ENCODE results near the gene REXO4. TPM values are rescaled to one million over a fixed set of nuclear protein-coding genes. Genes with fewer than 3 reads are reported as not detected.
A peak's percentile ranks its signal among the peaks of the same experiment; 100 is the strongest.

The REXO4 gene
- total and polyA plus RNA-seq, 5 donors from 2014 or later = 9.8 to 19.4 (median 16.3) TPM

GRCh38 chr9:133375116-133375723 is 42.6 kb downstream of the REXO4 start:
- H3K27me3 Mint-ChIP-seq = no peaks in the 10 kb centered on the region
- Histone ChIP-seq H3K27ac (ENCODE audit: insufficient read depth, low read length, poor library complexity, severe bottlenecking) (peak overlapping the region; percentile 95), H3K4me1 (ENCODE audit: control insufficient read depth, insufficient read depth, low read length, poor library complexity, severe bottlenecking) (peaks cover 61% of the 10 kb centered on the region), H3K9me3 (ENCODE audit: control insufficient read depth in 2 of 2, low read length in 2 of 2) (no peaks in the 10 kb centered on the region), H3K36me3 (ENCODE audit: control insufficient read depth, insufficient read depth, low read length) (peaks cover 4% of the 10 kb centered on the region), H3K4me3 (ENCODE audit: low read depth, low read length) (peak overlapping the region; percentile 91), H3K27me3 (ENCODE audit: control insufficient read depth, insufficient read depth, low read length) (no peaks in the 10 kb centered on the region)
- peaks cover 0 to 2% (median 0%) of the 10 kb centered on the region in 7 donors for H3K9me3 Mint-ChIP-seq
- H3K36me3 Mint-ChIP-seq = peaks cover 8% of the 10 kb centered on the region
- H3K4me1 Mint-ChIP-seq = peaks cover 14 to 56% (median 35%) of the 10 kb centered on the region in 4 donors
- ATAC-seq (ENCODE audit: low read depth in 2 of 2) (no peak), DNase-seq (no peak)
- peak overlapping the region; percentile 93 to 100 (median 97) for H3K4me3 Mint-ChIP-seq
- H3K27ac Mint-ChIP-seq = peak overlapping the region; percentile 93 to 96 (median 95)

DNA sequence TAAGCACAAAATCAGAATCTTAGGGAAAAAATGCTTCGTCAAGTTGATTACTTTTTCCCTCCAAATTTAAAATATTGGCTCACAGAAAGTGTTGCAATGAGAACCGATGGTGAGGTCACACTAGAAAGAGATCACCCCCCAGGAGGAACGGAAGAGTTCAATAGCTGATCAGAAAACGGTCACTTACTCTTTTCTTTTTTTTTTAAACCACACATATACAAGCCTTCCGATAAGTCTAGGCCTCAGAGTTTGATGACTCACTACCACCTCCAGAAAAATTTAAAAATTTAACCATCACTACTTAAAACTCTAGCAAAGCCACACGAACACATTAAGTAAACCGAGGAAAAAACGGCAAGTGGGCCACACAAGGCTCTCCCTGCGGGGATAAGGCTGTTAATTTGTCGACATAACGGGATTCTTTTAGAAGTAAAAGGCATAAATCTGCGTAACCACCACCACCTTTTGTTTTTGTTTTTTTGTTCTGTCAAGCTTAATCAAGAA is 43.1 kb downstream of the REXO4 start:
- Histone ChIP-seq H3K9me3 (ENCODE audit: control insufficient read depth in 2 of 2, low read length in 2 of 2) (no peaks in the 10 kb centered on the region), H3K4me1 (ENCODE audit: control insufficient read depth, insufficient read depth, low read length, poor library complexity, severe bottlenecking) (peaks cover 67% of the 10 kb centered on the region), H3K27me3 (ENCODE audit: control insufficient read depth, insufficient read depth, low read length) (no peaks in the 10 kb centered on the region), H3K27ac (ENCODE audit: insufficient read depth, low read length, poor library complexity, severe bottlenecking) (peak overlapping the region; percentile 95), H3K36me3 (ENCODE audit: control insufficient read depth, insufficient read depth, low read length) (peaks cover 4% of the 10 kb centered on the region), H3K4me3 (ENCODE audit: low read depth, low read length) (peak overlapping the region; percentile 91)
- Mint-ChIP-seq H3K27ac (peak overlapping the region; percentile 93 to 96 (median 95)), H3K4me3 (peak overlapping the region; percentile 93 to 100 (median 97)), H3K4me1 (peaks cover 15 to 61% (median 39%) of the 10 kb centered on the region in 4 donors), H3K36me3 (peaks cover 8% of the 10 kb centered on the region), H3K9me3 (peaks cover 0 to 2% (median 0%) of the 10 kb centered on the region in 7 donors), H3K27me3 (no peaks in the 10 kb centered on the region)
- ATAC-seq (ENCODE audit: low read depth in 2 of 2) (peak; percentile 2 to 29), DNase-seq (peak in 2 of 3 donors; percentile 41 to 66)

GRCh38 chr9:133372144-133372543 is 45.7 kb downstream of the REXO4 start:
- ATAC-seq (ENCODE audit: low read depth in 2 of 2) = no peak

GRCh38 chr9:133371261-133371711 is 46.5 kb downstream of the REXO4 start:
- peaks cover 15% of the 10 kb centered on the region for H3K36me3 ChIP-seq (ENCODE audit: control insufficient read depth, insufficient read depth, low read length)
- peaks cover 14% of the 10 kb centered on the region for H3K36me3 Mint-ChIP-seq
- H3K4me3 Mint-ChIP-seq = peak overlapping the region; percentile 87 to 91 (median 88)
- DNase-seq (peak; percentile 51 to 78 (median 65)), ATAC-seq (ENCODE audit: low read depth in 2 of 2) (peak; percentile 48 to 49)
- peaks cover 20 to 82% (median 50%) of the 10 kb centered on the region in 4 donors for H3K4me1 Mint-ChIP-seq
- H3K4me1 ChIP-seq (ENCODE audit: control insufficient read depth, insufficient read depth, low read length, poor library complexity, severe bottlenecking) = peaks cover 90% of the 10 kb centered on the region
- H3K27me3 ChIP-seq (ENCODE audit: control insufficient read depth, insufficient read depth, low read length) = no peaks in the 10 kb centered on the region
- H3K27ac Mint-ChIP-seq = peak overlapping the region; percentile 91 to 98 (median 96)
- no peaks in the 10 kb centered on the region for H3K27me3 Mint-ChIP-seq
- peak overlapping the region; percentile 81 for H3K4me3 ChIP-seq (ENCODE audit: low read depth, low read length)
- H3K9me3 Mint-ChIP-seq = peaks cover 0 to 2% (median 0%) of the 10 kb centered on the region in 7 donors
- H3K27ac ChIP-seq (ENCODE audit: insufficient read depth, low read length, poor library complexity, severe bottlenecking) = peak overlapping the region; percentile 95
- no peaks in the 10 kb centered on the region for H3K9me3 ChIP-seq (ENCODE audit: control insufficient read depth in 2 of 2, low read length in 2 of 2)

More at GRCh38 chr9:133372144-133372543, 45.7 kb downstream of the REXO4 start:
- Histone ChIP-seq H3K27ac (ENCODE audit: insufficient read depth, low read length, poor library complexity, severe bottlenecking) (peak overlapping the region; percentile 95), H3K9me3 (ENCODE audit: control insufficient read depth in 2 of 2, low read length in 2 of 2) (no peaks in the 10 kb centered on the region), H3K4me3 (ENCODE audit: low read depth, low read length) (peak overlapping the region; percentile 81), H3K4me1 (ENCODE audit: control insufficient read depth, insufficient read depth, low read length, poor library complexity, severe bottlenecking) (peaks cover 92% of the 10 kb centered on the region), H3K27me3 (ENCODE audit: control insufficient read depth, insufficient read depth, low read length) (no peaks in the 10 kb centered on the region), H3K36me3 (ENCODE audit: control insufficient read depth, insufficient read depth, low read length) (peaks cover 6% of the 10 kb centered on the region)
- peaks cover 14% of the 10 kb centered on the region for H3K36me3 Mint-ChIP-seq
- H3K4me3 Mint-ChIP-seq = peak overlapping the region; percentile 88 to 98 (median 90)
- no peak for DNase-seq
- no peaks in the 10 kb centered on the region for H3K27me3 Mint-ChIP-seq
- peaks cover 0 to 2% (median 0%) of the 10 kb centered on the region in 7 donors for H3K9me3 Mint-ChIP-seq
- H3K4me1 Mint-ChIP-seq = peaks cover 20 to 81% (median 51%) of the 10 kb centered on the region in 4 donors
- H3K27ac Mint-ChIP-seq = peak overlapping the region; percentile 91 to 98 (median 96)

GRCh38 chr9:133370685-133371084 is 47.1 kb downstream of the REXO4 start:
- Mint-ChIP-seq H3K4me3 (peak overlapping the region; percentile 87 to 91 (median 88)), H3K27me3 (no peaks in the 10 kb centered on the region), H3K9me3 (peaks cover 0 to 2% (median 0%) of the 10 kb centered on the region in 7 donors), H3K4me1 (peaks cover 20 to 88% (median 52%) of the 10 kb centered on the region in 4 donors), H3K36me3 (peaks cover 20% of the 10 kb centered on the region), H3K27ac (peak overlapping the region; percentile 91 to 98 (median 96))
- H3K36me3 ChIP-seq (ENCODE audit: control insufficient read depth, insufficient read depth, low read length) = peaks cover 21% of the 10 kb centered on the region
- peak overlapping the region; percentile 81 for H3K4me3 ChIP-seq (ENCODE audit: low read depth, low read length)
- H3K4me1 ChIP-seq (ENCODE audit: control insufficient read depth, insufficient read depth, low read length, poor library complexity, severe bottlenecking) = peaks cover 87% of the 10 kb centered on the region
- peak overlapping the region; percentile 95 for H3K27ac ChIP-seq (ENCODE audit: insufficient read depth, low read length, poor library complexity, severe bottlenecking)
- H3K27me3 ChIP-seq (ENCODE audit: control insufficient read depth, insufficient read depth, low read length) = no peaks in the 10 kb centered on the region
- H3K9me3 ChIP-seq (ENCODE audit: control insufficient read depth in 2 of 2, low read length in 2 of 2) = no peaks in the 10 kb centered on the region
- peak; percentile 32 to 90 (median 66) for DNase-seq
- peak; percentile 68 to 72 for ATAC-seq (ENCODE audit: low read depth in 2 of 2)

DNA sequence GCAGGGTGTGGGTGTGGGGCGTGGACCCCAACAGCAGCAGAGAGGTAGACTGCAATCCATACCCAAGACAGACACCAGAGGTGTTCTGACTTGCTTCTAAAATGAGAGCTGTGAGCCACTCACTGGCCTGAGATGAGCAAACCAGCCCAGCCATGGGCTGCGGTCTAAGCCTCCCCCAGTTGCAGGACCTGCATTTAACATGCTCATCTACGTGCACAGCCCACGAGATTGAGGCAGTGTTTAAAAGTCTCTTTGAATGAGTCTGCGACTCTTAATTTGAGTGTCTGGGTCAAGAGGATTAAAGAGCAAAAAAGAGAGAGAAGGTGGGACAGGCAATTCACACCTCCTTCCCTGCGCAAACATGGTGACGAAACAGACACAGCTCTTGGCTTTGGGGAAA is 47.9 kb downstream of the REXO4 start:
- ATAC-seq (ENCODE audit: low read depth in 2 of 2) = no peak
- H3K4me1 ChIP-seq (ENCODE audit: control insufficient read depth, insufficient read depth, low read length, poor library complexity, severe bottlenecking) = peaks cover 82% of the 10 kb centered on the region

DNA sequence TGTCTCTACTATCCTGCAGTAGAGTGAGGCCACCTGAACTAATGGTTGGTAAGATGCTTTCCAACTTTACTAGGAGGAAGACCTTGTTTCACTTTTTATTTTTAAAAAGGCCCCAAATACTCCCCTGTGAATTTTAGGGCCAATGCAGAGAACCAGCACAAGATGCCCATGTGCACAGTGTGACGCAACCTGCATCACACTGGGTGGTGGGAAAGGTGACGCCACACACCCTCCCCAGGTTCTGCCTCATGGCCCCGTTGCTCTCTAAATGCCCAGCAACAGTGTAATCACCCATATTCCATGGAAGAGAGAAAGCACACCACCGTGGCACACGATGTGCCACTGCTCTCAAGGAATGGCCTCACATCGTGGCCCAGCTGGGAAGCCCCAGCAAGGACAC is 48.4 kb downstream of the REXO4 start:
- Mint-ChIP-seq H3K36me3 (peaks cover 17% of the 10 kb centered on the region), H3K9me3 (peaks cover 0 to under 1% (median 0%) of the 10 kb centered on the region in 7 donors), H3K27ac (peak overlapping the region; percentile 91 to 98 (median 96)), H3K4me3 (peak overlapping the region; percentile 87 to 91 (median 88)), H3K27me3 (no peaks in the 10 kb centered on the region), H3K4me1 (peaks cover 14 to 81% (median 48%) of the 10 kb centered on the region in 4 donors)
- H3K27me3 ChIP-seq (ENCODE audit: control insufficient read depth, insufficient read depth, low read length) = no peaks in the 10 kb centered on the region
- H3K9me3 ChIP-seq (ENCODE audit: control insufficient read depth in 2 of 2, low read length in 2 of 2) = no peaks in the 10 kb centered on the region
- ATAC-seq (ENCODE audit: low read depth in 2 of 2) = no peak
- DNase-seq = no peak
- peaks cover 31% of the 10 kb centered on the region for H3K36me3 ChIP-seq (ENCODE audit: control insufficient read depth, insufficient read depth, low read length)
- H3K4me1 ChIP-seq (ENCODE audit: control insufficient read depth, insufficient read depth, low read length, poor library complexity, severe bottlenecking) = peaks cover 77% of the 10 kb centered on the region
- H3K27ac ChIP-seq (ENCODE audit: insufficient read depth, low read length, poor library complexity, severe bottlenecking) = peak overlapping the region; percentile 95
- peak overlapping the region; percentile 81 for H3K4me3 ChIP-seq (ENCODE audit: low read depth, low read length)

More for the DNA sequence above, 47.9 kb downstream of the REXO4 start:
- Mint-ChIP-seq H3K4me1 (peaks cover 19 to 86% (median 51%) of the 10 kb centered on the region in 4 donors), H3K36me3 (peaks cover 20% of the 10 kb centered on the region), H3K4me3 (peak overlapping the region; percentile 87 to 91 (median 88)), H3K27me3 (no peaks in the 10 kb centered on the region), H3K9me3 (peaks cover 0 to 2% (median 0%) of the 10 kb centered on the region in 7 donors), H3K27ac (peak overlapping the region; percentile 91 to 98 (median 96))
- DNase-seq = no peak
- H3K27ac ChIP-seq (ENCODE audit: insufficient read depth, low read length, poor library complexity, severe bottlenecking) = peak overlapping the region; percentile 95
- H3K9me3 ChIP-seq (ENCODE audit: control insufficient read depth in 2 of 2, low read length in 2 of 2) = no peaks in the 10 kb centered on the region
- no peaks in the 10 kb centered on the region for H3K27me3 ChIP-seq (ENCODE audit: control insufficient read depth, insufficient read depth, low read length)
- H3K36me3 ChIP-seq (ENCODE audit: control insufficient read depth, insufficient read depth, low read length) = peaks cover 28% of the 10 kb centered on the region
- peak overlapping the region; percentile 81 for H3K4me3 ChIP-seq (ENCODE audit: low read depth, low read length)

Data from CD4-positive, CD25-positive, alpha-beta regulatory T cell (primary cell).